HG02840 (cell line): Measurements from ENCODE around the gene EXOC3L1.

Experiments
- ATAC-seq: cut with Tn5 transposase; IDR thresholded peaks from one replicate; pipeline ENCODE4 v1.9.1; 2021; ENCODE audit warnings: mild to moderate bottlenecking, moderate library complexity, moderate number of reproducible peaks; ENCODE audit not compliant: unreplicated experiment, low FRiP score

The EXOC3L1 gene

DNA sequence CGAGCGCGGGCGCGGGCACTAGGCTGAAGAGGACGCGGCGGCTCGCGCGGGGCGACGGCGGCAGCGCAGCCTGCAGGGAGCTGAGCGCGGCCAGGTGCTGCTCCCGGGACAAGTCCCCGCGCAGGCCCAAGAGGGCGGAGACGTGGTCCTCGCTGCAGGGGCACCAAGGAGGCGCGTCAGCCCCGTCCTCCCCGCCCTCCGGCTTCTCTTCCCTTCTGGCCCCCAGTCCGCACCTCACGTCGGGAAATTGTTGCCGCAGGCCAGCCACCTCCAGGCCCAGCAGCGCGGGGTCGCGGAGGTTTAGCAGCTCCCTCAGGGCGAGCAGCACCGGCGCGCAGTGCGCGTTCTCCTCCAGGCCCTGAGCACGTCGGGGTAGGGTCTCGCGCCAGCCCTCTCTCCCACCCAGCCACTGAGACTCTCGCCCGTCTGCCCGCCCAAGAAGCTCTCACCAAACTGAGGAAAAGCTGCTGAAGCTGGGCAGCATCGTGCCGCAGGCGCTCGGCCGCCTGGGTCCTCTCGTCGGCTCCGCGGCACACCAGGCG, 5.4 kb downstream of the EXOC3L1 start:
- peak; percentile 3 for ATAC-seq

DNA sequence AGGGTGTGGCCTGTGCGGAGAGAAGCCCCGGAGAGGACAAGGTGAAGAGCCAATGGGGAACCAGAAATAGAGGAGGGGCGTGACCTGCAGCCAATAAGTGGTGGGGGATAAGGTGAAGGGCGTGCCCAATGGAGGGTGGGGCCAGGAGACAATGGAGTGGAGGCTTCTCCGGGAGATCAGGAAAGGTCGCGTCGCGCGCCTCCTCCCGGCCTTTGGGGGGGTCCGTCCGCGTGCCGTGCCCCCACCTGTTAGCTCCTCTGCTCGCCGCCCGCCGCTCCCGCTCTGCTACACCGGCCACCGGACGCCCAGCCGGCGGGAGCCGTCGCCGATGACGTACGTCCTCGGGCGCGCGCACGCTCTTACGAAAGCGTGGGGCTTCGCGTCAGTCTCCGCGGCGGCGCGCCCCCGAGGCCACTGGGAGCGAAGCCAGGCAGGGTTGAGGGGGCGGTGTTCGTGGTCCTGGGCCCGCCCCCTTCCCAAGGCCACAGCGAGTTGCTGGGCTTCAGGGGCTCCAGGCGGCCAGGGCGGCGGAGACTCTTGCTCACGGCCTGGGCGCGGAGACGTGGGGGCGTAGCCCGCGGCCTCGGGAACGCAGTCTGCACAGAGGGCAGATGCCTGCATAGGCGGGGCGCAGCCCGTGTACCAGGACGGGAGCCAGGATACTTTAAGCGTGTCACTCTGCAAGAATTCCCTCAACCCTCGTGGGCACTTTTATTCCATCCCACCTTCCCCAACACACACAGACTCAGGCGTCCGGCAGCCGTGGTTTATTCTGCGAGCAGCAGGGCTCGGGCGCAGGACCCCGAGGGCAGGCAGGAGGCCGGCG, 6.1 kb downstream of the EXOC3L1 start, which contains the start of gene MATCAP1:
MATCAP1 (minus strand) TSS at position 337 of the 826 bp plus-strand sequence. CDS start 3,353 bp downstream, outside the sequence.
- ATAC-seq: peak; percentile 92

DNA sequence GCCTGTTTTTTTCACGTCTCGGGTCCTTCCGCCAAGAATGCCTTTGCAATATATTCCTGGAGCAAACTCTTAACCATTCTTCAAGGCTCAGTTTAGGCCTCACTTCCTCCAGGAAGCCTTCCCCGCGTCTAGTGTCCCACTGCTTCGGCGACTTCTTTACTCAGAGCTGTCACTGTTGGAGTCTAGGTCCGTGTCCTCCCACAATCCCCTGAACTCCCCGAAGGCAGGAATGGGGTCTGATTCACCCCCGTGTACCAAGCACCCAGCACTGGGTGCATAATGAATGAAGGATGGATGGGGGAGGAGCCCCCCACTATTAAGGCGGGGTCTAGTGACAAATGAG, 6.7 kb downstream of the EXOC3L1 start:
- ATAC-seq: peak; percentile 3

DNA sequence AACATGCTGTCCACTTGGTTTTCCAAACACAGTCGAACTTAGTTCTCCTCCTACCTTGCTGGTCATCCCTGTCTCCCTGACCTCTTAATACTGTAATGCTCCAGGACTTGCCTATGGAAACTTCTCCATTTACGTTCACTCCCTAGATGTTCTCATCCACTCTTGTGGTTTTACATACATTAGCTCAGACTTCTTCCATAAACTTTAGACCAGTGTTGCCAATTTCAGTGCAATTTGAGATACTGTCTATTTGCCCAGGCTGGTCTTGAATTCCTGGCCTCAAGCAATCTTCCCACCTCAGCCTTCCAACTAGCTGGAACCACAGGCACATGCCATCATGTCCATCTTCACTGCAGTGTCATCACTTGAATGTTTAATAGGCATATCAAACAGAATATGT, 7.6 kb downstream of the EXOC3L1 start:
- no peak for ATAC-seq

DNA sequence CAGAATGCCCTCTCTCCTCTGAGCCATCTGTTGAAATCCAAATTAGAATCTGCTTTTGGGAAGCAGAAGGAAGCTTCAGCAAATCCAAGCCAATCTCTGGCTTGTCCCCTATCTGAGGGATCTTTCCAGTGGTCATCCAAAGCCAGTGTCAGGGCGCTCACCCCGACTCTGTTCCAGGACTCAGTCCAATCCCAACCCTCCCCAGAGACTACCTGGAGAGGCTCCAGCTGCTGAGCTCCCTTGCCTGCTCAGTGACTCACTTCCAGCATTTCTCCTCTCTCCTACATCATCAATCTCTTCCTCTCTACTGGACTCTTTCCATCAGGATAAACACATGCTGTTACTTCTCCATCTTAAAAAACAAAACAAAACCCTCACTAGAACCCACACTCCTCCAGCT, 8.6 kb downstream of the EXOC3L1 start:
- no peak for ATAC-seq

DNA sequence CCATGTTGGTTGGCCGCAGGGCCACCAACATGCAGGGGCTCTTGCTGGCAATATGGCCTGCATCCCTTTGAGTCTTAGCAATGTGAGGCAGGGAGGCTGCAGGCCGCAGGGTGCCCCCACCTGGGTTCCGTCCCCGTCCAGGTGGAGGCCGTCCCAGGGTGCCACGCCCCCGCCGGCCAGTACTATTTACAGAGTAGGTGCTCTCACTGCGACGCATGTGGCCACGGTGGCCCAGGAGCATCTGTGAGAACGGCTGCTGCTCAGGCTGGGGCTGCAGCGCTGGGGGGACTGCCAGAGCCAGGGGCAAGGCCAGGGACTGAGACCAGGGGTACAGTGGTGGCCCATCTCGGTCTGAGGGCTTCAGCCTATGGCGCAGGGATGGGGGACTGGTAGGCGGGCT, 9.8 kb downstream of the EXOC3L1 start:
- ATAC-seq: no peak

DNA sequence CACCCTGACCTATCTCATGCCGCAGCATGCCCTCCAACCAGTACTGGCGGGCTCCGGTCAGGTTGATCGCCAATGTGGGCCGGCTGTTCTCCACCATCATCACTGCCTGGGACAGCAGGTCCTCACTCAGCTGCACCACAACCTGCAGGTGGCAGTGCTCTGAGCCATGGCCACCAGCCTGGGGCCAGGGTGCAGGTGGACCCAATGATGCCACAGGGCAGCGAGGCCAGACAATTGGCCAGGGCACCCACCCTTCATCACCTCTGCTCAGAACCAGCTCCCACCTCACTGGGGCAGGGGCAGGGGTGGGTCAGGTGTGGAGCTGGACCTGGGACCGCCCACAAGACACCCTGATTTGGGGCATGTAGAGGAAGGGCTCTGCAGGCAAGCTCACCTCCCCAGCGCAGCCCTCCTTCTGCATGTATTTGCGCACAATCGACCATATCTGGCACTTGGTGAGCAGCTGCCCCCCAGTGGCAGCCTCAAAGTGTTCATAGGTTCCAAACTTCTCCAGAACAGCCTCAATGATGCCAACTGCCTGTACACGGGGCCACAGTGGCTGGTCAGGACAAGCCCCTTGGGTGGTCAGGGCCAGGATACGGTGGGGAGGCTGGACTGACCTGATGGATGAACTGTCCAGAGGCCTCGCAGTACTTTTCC, 10.4 kb downstream of the EXOC3L1 start:
- ATAC-seq: no peak

DNA sequence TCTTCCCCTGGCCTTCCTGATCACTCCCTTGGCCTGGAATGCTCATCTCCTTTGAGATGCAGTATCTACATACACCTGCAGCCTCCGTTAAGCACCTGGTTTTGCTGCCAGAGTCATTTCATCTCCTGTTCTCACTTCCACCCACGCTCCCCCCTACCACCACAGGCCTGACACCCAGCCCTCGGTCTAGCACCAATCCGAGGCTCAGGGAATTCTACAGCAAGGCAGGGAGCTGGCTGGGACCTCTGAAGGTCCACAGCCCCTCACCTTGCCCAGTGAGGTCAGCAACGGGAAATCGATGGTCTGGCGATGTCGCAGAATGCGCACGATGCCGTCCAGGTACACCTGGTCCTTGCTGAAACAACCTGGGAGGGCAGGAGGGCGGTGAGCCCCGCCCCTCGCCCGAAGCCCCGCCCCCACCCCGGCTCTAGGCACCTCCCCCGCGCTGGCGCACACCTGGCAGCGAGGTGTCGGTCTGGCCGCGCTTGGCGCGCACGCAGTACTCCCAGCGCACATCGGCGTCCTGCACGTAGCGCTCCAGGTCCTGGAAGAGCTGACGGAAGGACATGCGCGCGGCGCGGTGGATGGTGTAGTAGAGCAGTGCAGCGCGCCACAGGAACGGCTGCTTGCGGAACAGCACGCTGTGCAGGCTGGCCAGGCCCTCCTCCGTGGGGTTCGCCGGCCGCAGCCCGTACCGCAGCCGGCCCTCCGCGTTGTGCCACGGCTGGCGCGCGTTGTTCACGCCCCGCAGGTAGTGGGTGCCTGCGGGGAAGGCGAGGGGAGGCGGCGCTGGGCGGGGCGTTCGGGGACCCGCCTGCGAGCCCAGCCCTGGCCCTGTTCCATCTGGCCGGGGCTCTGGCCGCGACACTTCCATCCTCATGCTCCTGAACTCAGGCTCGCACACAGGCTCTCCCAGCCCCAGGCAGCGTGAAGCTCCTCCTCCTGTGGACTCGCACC, 11.9 kb downstream of the EXOC3L1 start:
- no peak for ATAC-seq

DNA sequence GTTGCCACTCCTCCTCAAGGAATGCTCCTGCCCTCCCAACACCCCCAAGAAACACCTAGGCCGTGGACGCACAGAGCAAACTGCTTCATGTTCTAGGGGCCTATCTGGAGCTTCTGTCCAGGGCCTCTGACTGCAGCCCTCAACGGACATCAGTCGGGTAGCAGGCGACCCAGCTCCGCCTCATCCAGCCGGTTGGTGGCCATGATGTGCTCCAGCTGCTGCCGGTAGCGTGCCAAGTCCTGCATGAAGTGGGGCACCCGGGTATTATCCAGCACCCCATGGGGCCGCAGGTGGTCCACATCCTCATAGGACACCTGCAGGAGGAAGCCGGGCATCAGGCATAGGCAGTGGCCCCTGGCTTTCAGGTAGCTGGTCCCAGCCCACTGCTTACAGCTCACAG, 13.3 kb downstream of the EXOC3L1 start:
- ATAC-seq: no peak

DNA sequence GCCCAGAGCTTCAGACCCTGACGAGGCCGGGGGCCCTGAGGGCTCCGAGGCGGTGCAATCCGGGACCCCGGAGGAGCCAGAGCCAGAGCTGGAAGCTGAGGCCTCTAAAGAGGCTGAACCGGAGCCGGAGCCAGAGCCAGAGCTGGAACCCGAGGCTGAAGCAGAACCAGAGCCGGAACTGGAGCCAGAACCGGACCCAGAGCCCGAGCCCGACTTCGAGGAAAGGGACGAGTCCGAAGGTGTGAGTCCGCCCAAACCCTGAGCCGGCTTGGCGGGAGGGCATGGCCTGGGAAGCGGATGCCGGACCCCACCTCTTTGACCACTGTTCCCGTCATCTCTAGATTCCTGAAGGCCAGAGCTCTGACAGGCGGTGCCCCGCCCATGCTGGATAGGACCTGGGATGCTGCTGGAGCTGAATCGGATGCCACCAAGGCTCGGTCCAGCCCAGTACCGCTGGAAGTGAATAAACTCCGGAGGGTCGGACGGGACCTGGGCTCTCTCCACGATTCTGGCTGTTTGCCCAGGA, 15.2 kb downstream of the EXOC3L1 start:
- ATAC-seq: no peak

DNA sequence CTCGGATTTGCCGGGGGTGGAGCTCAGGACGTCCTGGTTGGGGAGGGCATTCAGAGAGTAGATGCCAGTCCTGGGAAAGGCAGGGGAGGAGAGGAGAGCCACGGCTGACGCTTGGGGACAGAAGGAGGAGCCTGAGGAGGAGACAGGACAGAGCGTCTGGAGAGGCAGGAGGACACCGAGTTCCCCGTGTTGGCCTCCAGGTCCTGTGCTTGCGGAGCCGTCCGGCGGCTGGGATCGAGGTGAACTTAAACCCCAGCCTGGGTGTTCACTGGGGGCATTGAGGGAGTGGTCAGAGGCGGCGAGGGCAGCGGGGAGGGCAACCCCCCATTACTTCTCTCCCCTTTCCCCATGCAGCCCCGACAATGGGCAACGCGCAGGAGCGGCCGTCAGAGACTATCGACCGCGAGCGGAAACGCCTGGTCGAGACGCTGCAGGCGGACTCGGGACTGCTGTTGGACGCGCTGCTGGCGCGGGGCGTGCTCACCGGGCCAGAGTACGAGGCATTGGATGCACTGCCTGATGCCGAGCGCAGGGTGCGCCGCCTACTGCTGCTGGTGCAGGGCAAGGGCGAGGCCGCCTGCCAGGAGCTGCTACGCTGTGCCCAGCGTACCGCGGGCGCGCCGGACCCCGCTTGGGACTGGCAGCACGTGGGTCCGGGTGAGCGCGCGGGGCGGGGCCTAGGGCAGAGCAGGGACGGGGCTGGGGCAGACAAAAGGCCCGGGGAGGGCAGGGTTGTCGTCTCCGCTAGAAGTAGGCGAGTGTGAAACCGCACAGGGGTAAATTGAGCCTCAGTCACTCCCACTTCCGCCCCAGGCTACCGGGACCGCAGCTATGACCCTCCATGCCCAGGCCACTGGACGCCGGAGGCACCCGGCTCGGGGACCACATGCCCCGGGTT, 15.9 kb downstream of the EXOC3L1 start:
- no peak for ATAC-seq

DNA sequence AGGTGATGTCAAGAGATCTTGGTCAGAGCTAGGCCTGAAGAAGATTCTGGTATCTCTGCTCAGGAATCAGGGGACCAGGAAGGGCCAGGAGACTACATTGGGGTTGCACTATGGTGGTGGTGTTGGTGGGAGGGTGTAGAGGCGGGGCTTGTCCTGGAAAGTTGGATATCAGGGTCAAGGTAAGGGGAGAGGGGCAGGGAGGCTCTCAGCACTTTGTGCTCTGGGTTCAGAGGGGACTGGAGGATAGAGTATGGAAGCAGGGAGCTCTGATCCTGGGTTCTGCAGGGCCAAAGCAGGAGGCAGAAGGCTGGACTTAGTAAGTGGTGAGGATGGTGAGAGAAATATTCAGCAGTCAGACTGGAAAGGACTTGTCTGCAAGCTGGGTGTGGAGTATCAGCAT, 16.6 kb downstream of the EXOC3L1 start:
- ATAC-seq: no peak

DNA sequence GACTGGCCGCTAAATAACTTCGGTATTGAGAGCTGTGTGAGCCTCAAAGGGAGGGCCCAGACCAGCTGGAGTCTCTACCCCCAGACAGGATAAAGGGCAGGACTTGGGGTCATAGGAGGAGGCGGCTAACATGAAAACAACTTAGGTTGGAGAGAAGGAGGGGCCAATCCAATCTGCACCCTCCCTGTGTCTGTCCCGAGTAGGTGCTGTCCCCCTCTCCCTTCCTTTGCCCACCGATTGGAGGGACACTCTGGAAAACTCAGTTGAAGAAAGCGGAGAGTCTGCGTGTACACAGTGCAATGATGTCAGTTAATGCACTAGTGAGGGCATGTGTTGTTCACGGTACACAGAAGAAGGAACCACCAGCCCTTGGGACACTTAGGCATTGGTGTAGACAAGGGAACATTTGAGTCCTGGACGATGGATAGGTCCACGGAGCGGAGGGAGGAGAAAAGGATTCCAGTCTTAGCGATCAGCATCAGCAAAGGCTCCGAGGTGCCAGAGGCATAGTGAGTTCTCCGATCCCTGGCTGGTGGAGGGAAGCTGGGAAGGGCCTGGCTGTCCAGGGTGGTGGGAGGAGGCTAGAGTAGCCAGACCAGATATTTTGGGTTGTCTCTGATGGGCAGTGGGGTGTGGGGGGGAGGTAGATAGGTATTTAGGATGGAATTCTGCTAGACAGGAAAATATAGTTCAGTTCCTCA, 18.8 kb downstream of the EXOC3L1 start:
- ATAC-seq: no peak

DNA sequence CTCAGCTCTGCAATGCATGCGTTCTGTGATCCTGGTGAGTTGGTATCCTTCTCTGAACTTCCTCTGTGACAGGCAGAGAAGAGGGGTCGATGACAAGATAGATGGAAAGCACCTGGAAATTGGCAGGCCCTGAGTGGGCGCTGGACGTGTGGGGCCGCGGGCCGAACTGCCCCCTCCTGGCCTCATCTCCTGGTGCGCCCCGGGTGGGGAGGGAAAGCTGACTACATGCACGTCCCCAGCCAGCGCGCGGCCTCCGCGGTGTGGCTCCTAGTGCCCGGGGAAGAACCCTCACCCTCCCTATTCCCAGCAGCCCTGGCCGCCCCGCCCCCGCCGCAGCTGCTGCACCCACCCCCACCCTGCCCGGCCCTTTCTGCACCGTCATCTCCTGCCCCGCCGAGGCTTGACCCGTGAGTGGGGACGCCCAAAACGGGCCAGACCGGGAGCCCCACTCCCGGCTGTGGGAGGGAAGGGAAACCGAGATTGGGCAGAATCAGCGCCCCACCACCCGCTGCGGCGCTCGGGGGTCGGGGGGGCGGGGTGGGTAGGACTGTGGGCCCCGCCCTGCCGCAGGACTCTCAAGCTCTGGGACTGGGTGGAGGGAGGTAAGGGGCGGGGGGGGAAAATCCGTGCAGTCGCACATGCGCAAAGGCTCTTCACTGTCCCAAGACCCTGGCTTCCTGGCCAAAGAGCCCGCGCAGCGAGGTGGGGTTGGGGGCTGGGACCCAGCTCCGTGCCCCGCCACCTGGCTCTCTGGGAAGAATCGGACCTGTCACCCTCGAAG, 19.6 kb downstream of the EXOC3L1 start, which contains the start of gene NOL3:
NOL3 (plus strand) TSS at position 371 of the 781 bp plus-strand sequence.
- ATAC-seq: peak; percentile 39

DNA sequence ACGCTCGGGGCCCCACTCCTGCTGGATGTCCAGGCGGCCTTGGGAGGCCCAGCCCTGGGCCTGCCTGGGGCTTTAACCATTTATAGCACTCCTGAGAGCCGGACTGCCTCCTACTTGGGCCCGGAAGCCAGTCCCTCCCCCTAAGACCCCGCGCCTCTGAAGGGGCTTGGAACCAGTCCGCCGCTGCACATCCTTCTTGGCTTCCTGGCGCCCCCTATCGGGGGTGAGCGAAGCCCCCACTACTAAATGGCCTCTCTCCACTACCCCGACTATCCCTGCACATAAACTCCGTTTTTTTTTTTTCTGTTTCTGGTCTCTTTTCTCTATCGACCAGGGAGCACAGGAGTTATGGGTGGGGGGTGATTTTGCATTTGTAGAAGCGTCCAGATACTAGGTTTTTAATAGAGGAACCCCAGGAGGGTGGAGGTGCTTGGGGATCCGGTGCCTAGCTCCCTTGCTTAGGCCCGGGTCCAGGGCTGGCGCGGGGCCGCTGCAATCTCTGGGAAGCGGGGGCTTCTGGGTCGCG, 20.2 kb downstream of the EXOC3L1 start:
- no peak for ATAC-seq

DNA sequence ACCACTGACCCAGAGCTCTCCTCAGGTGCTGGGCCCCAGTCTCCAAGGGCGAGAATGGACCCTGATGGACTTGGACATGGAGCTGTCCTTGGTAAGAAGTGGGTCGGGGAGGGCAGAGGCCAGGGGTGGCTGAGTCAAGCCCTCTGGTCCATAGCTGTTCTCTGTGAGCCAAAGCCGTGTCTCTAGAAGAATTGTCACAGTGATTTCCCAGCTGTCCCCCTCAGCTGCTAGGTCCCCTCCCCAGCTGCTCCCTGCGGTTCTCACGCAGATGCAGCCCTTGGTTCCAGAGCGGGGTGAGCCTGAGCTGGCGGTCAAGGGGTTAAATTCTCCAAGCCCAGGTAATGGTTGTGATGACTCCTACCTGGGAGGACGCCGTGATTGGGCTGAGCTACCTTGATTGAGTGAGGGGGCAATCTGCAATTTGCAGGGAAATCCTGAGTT, 20.9 kb downstream of the EXOC3L1 start:
- no peak for ATAC-seq

DNA sequence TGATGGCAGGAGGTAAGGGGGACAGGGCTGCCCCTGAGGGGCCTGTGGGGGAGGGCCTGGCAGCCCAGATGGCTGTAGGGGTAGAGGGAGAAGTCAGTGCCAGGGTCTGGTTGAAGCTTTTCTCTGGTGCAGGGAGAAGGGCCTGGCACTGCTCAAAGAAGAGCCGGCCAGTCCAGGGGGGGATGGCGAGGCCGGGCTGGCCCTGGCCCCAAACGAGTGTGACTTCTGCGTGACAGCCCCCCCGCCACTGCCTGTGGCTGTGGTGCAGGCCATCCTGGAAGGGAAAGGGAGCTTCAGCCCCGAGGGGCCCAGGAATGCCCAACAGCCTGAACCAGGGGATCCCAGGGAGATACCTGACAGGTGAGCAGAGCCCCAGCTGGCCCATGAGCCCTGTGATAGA, 22.3 kb downstream of the EXOC3L1 start:
- ATAC-seq: no peak
